Right lobe of liver (tissue), 6 donors: Measurements from ENCODE around the gene ZMYND19. TPM values are rescaled to one million over a fixed set of nuclear protein-coding genes. Genes with fewer than 3 reads are reported as not detected.

Source experiments
- ATAC-seq, 4 donors: fragments of 200-7000 bp; cut with Tn5 transposase; one replicate each; pipeline ENCODE4 v1.9.1; 2020; ENCODE audit warnings: mild to moderate bottlenecking in 4 of 4, moderate library complexity in 4 of 4
- DNase-seq, 3 donors: peaks; one replicate each; pipeline ENCODE4 v3.0.0-alpha.2; 2020
- H3K27ac ChIP-seq, 3 donors: fragments of 200-600 bp; one replicate each; pipeline ENCODE4 v1.8.0; 2022
- H3K27me3 ChIP-seq, 2 donors: fragments of 200-600 bp; one replicate each; pipeline ENCODE4 v1.8.0; 2022
- H3K36me3 ChIP-seq, 4 donors: fragments of 200-600 bp; sonication (generic) in 1 of 4; one replicate each; pipeline versions ENCODE4 v1.5.1 to v1.8.0; 2017 to 2022; ENCODE audit warnings: control low read depth in 1 of 4
- H3K4me1 ChIP-seq, 4 donors: fragments of 200-600 bp; sonication (generic) in 1 of 4; one replicate each; pipeline versions ENCODE4 v1.5.1 to v1.8.0; 2017 to 2022; ENCODE audit warnings: control low read depth in 1 of 4
- H3K4me3 ChIP-seq, 3 donors: fragments of 200-600 bp; one replicate each; pipeline ENCODE4 v1.8.0; 2022
- H3K9me3 ChIP-seq, 4 donors: fragments of 200-600 bp; sonication (generic) in 1 of 4; one replicate each; pipeline versions ENCODE4 v1.5.1 to v1.8.0; 2017 to 2022; ENCODE audit warnings: control low read depth in 1 of 4
- CTCF ChIP-seq, 4 donors: fragments of 200-600 bp in 3 of 4; fragments of 450-650 bp in 1 of 4; IDR thresholded peaks; one replicate each; pipeline versions ENCODE4 v1.5.1 to v1.8.0; 2016 to 2022; ENCODE audit warnings: antibody characterized with exemption in 4 of 4, mild to moderate bottlenecking in 2 of 4
- POLR2A ChIP-seq: fragments of 450-650 bp; IDR thresholded peaks from one replicate; pipeline ENCODE4 v1.6.1; 2017; ENCODE audit warnings: antibody characterized with exemption, mild to moderate bottlenecking
- WGBS: methylation state at CpG from one replicate; pipeline ENCODE4 v1.1.6; 2018; ENCODE audit warnings: low coverage, low lambda C conversion rate; ENCODE audit not compliant: insufficient coverage; ENCODE audit errors: missing lambda C conversion rate; 5-methylcytosine and 5-hydroxymethylcytosine counted together
- intact Hi-C, 2 donors: fragments of 100-400 bp; cut with DNase I; formaldehyde crosslinking; loops; one replicate each; pipeline versions ENCODE4 v1.11.2 to v1.14.1; 2022
- total RNA-seq, 6 experiments: library from RNA; depleted of rRNA in 2 of 6; stranded (reverse); fragments of >200 nt in 2 of 6; fragmentation: NEBNext Ultra II Directional in 3 of 6; extraction: Animal tissue kit (Norgen Biotek cat#: 25700) in 3 of 6; gene quantifications; one replicate each; pipeline versions ENCODE4 v1.1.0 to v1.2.4, GENCODE V29; 2016 to 2023
- donor health status: DM: no; HTN: yes; CAD: no.
- donor health status: DM: no; HTN: no; CAD: no.
- donor health status: DM: no; HTN: no; CAD: no.
- donor health status: DM: no; HTN: yes; CAD: no.
- donor health status: DM: no; HTN: yes; CAD: no.

Gene ZMYND19
- total RNA-seq, 6 experiments from 2014 or later = 8.4 to 11.7 (median 9.0) TPM

GRCh38 chr9:137588311-137588710 is 2.0 kb downstream of the ZMYND19 start:
- DNase-seq (no peak), ATAC-seq (no peak)
- Histone ChIP-seq H3K4me3 (no peak overlapping the region), H3K36me3 (peaks cover 0 to 14% (median 0%) of the 10 kb centered on the region in 4 donors), H3K27ac (no peak overlapping the region), H3K27me3 (no peaks in the 10 kb centered on the region), H3K9me3 (no peaks in the 10 kb centered on the region), H3K4me1 (peaks cover 0 to 17% (median 6%) of the 10 kb centered on the region in 4 donors)
- intact Hi-C loops = no loop called here
- TF ChIP-seq CTCF (IDR thresholded peaks at IDR 0.05) = no peak
- no peak for TF ChIP-seq POLR2A
- no CpG with 5 or more reads among the region's 13 CpGs for WGBS

- Histone ChIP-seq H3K4me1 (peaks cover 0 to 12% (median 3%) of the 10 kb centered on the region in 4 donors), H3K4me3 (no peak overlapping the region), H3K27me3 (no peaks in the 10 kb centered on the region), H3K27ac (no peak overlapping the region), H3K9me3 (no peaks in the 10 kb centered on the region), H3K36me3 (peaks cover 0 to 18% (median under 1%) of the 10 kb centered on the region in 4 donors)
- no peak for TF ChIP-seq CTCF (IDR thresholded peaks at IDR 0.05)
- TF ChIP-seq POLR2A = no peak
- DNase-seq = no peak
- 100% methylated on average over 1 of the region's 14 CpGs for WGBS
- ATAC-seq = no peak
- intact Hi-C loops = no loop called here
Measured at GRCh38 chr9:137586854-137587253, 3.5 kb downstream of the ZMYND19 start.

- Histone ChIP-seq H3K27ac (no peak overlapping the region), H3K4me1 (peaks cover 0 to 7% (median under 1%) of the 10 kb centered on the region in 4 donors), H3K9me3 (no peaks in the 10 kb centered on the region), H3K4me3 (no peak overlapping the region), H3K36me3 (peaks cover 0 to 18% (median under 1%) of the 10 kb centered on the region in 4 donors), H3K27me3 (no peaks in the 10 kb centered on the region)
- WGBS = no CpG with 5 or more reads among the region's 8 CpGs
- TF ChIP-seq POLR2A = no peak
- no peak for TF ChIP-seq CTCF (IDR thresholded peaks at IDR 0.05)
- ATAC-seq = no peak
- DNase-seq = no peak
- intact Hi-C loops = no loop called here
Measured at GRCh38 chr9:137583957-137584356, 6.4 kb downstream of the ZMYND19 start.

- H3K27ac ChIP-seq = no peak overlapping the region
- H3K4me1 ChIP-seq = peaks cover 0 to 7% (median 0%) of the 10 kb centered on the region in 4 donors
- DNase-seq (no peak), ATAC-seq (no peak)
- peaks cover 0 to 18% (median under 1%) of the 10 kb centered on the region in 4 donors for H3K36me3 ChIP-seq
- no peaks in the 10 kb centered on the region for H3K27me3 ChIP-seq
- WGBS = 70% methylated on average over 2 of the region's 14 CpGs
- H3K9me3 ChIP-seq = no peaks in the 10 kb centered on the region
- H3K4me3 ChIP-seq = no peak overlapping the region
- no peak for TF ChIP-seq CTCF (IDR thresholded peaks at IDR 0.05)
- TF ChIP-seq POLR2A = no peak
- intact Hi-C loops = no loop called here
Measured at GRCh38 chr9:137583347-137583746, 7.0 kb downstream of the ZMYND19 start.
